Measurements from ENCODE around the gene MYO16.

The MYO16 gene

GRCh38 chr13:108948251-108948671 is 318.9 kb downstream of the MYO16 start:
- Mint-ChIP-seq H3K27ac (no peak overlapping the region), H3K36me3 (no peaks in the 10 kb centered on the region), H3K4me1 (no peaks in the 10 kb centered on the region), H3K9me3 (no peaks in the 10 kb centered on the region), H3K4me3 (no peak overlapping the region), H3K27me3 (no peaks in the 10 kb centered on the region)
- no peak for DNase-seq
- CTCF ChIA-PET: no interaction called here

- H3K36me3 Mint-ChIP-seq: no peaks in the 10 kb centered on the region
- H3K27ac Mint-ChIP-seq: no peak overlapping the region
- no peaks in the 10 kb centered on the region for H3K9me3 Mint-ChIP-seq
- H3K4me3 Mint-ChIP-seq: no peak overlapping the region
- peaks cover 8% of the 10 kb centered on the region for H3K27me3 Mint-ChIP-seq
- CTCF ChIA-PET: no interaction called here
- no peak for DNase-seq
- no peaks in the 10 kb centered on the region for H3K4me1 Mint-ChIP-seq
Measured at GRCh38 chr13:108950333-108951010, 321.1 kb downstream of the MYO16 start.

GRCh38 chr13:108955741-108956140 is 326.3 kb downstream of the MYO16 start:
- H3K4me3 Mint-ChIP-seq: no peak overlapping the region
- peaks cover 8% of the 10 kb centered on the region for H3K27me3 Mint-ChIP-seq
- H3K9me3 Mint-ChIP-seq: no peaks in the 10 kb centered on the region
- H3K4me1 Mint-ChIP-seq: no peaks in the 10 kb centered on the region
- no peak overlapping the region for H3K27ac Mint-ChIP-seq
- H3K36me3 Mint-ChIP-seq: no peaks in the 10 kb centered on the region
- no peak for DNase-seq
- CTCF ChIA-PET: no interaction called here

GRCh38 chr13:108957369-108958012 is 328.1 kb downstream of the MYO16 start:
- DNase-seq: no peak
- CTCF ChIA-PET: no interaction called here
- H3K27me3 Mint-ChIP-seq: peaks cover 8% of the 10 kb centered on the region
- no peaks in the 10 kb centered on the region for H3K36me3 Mint-ChIP-seq
- no peak overlapping the region for H3K4me3 Mint-ChIP-seq
- H3K27ac Mint-ChIP-seq: no peak overlapping the region
- no peaks in the 10 kb centered on the region for H3K4me1 Mint-ChIP-seq
- H3K9me3 Mint-ChIP-seq: no peaks in the 10 kb centered on the region

- Mint-ChIP-seq H3K9me3 (no peaks in the 10 kb centered on the region), H3K4me1 (no peaks in the 10 kb centered on the region), H3K36me3 (no peaks in the 10 kb centered on the region), H3K27ac (no peak overlapping the region), H3K27me3 (peaks cover 8% of the 10 kb centered on the region), H3K4me3 (no peak overlapping the region)
- DNase-seq: no peak
- CTCF ChIA-PET: no interaction called here
Measured at GRCh38 chr13:108958013-108958376, 328.6 kb downstream of the MYO16 start.

- H3K9me3 Mint-ChIP-seq: no peaks in the 10 kb centered on the region
- no peaks in the 10 kb centered on the region for H3K4me1 Mint-ChIP-seq
- no peaks in the 10 kb centered on the region for H3K36me3 Mint-ChIP-seq
- no peak overlapping the region for H3K27ac Mint-ChIP-seq
- H3K4me3 Mint-ChIP-seq: no peak overlapping the region
- H3K27me3 Mint-ChIP-seq: peaks cover 8% of the 10 kb centered on the region
- DNase-seq: no peak
- CTCF ChIA-PET: interaction anchor here (0.7 kb wide), 1 partner anchor 1148 kb away, joined by 3 read pairs; no protein-coding TSS in a partner anchor
Measured at GRCh38 chr13:108959234-108959633, 329.8 kb downstream of the MYO16 start.

GRCh38 chr13:108960006-108960405 is 330.6 kb downstream of the MYO16 start:
- Mint-ChIP-seq H3K4me3 (no peak overlapping the region), H3K36me3 (no peaks in the 10 kb centered on the region), H3K27me3 (peaks cover 4% of the 10 kb centered on the region), H3K4me1 (no peaks in the 10 kb centered on the region), H3K9me3 (no peaks in the 10 kb centered on the region), H3K27ac (no peak overlapping the region)
- no peak for DNase-seq
- CTCF ChIA-PET: interaction anchor here (0.7 to 2.5 kb wide), 2 partner anchors 45 to 1147 kb away, joined by 3 to 9 read pairs; no protein-coding TSS in a partner anchor

GRCh38 chr13:108961542-108962125 is 332.2 kb downstream of the MYO16 start:
- H3K36me3 Mint-ChIP-seq: no peaks in the 10 kb centered on the region
- no peaks in the 10 kb centered on the region for H3K4me1 Mint-ChIP-seq
- H3K9me3 Mint-ChIP-seq: no peaks in the 10 kb centered on the region
- H3K27me3 Mint-ChIP-seq: no peaks in the 10 kb centered on the region
- H3K27ac Mint-ChIP-seq: no peak overlapping the region
- H3K4me3 Mint-ChIP-seq: no peak overlapping the region
- no peak for DNase-seq
- CTCF ChIA-PET: interaction anchor here (0.6 to 2.5 kb wide), 5 partner anchors 25 to 1154 kb away, joined by 3 to 9 read pairs (median 4); no protein-coding TSS in a partner anchor

- Mint-ChIP-seq H3K27me3 (no peaks in the 10 kb centered on the region), H3K27ac (no peak overlapping the region), H3K36me3 (no peaks in the 10 kb centered on the region), H3K4me1 (no peaks in the 10 kb centered on the region), H3K9me3 (no peaks in the 10 kb centered on the region), H3K4me3 (no peak overlapping the region)
- no peak for DNase-seq
- CTCF ChIA-PET: interaction anchor here (1.3 to 1.4 kb wide), 2 partner anchors 47 to 828 kb away, joined by 3 to 5 read pairs; no protein-coding TSS in a partner anchor
Measured at GRCh38 chr13:108962654-108963053, 333.2 kb downstream of the MYO16 start.

GRCh38 chr13:108963276-108963810 is 333.9 kb downstream of the MYO16 start:
- H3K36me3 Mint-ChIP-seq: no peaks in the 10 kb centered on the region
- H3K27ac Mint-ChIP-seq: no peak overlapping the region
- no peak for DNase-seq
- H3K9me3 Mint-ChIP-seq: no peaks in the 10 kb centered on the region
- H3K4me3 Mint-ChIP-seq: no peak overlapping the region
- CTCF ChIA-PET: interaction anchor here (1.3 to 1.4 kb wide), 2 partner anchors 48 to 828 kb away, joined by 3 to 5 read pairs; no protein-coding TSS in a partner anchor
- H3K4me1 Mint-ChIP-seq: no peaks in the 10 kb centered on the region
- no peaks in the 10 kb centered on the region for H3K27me3 Mint-ChIP-seq

- no peaks in the 10 kb centered on the region for H3K4me1 Mint-ChIP-seq
- H3K4me3 Mint-ChIP-seq: no peak overlapping the region
- H3K36me3 Mint-ChIP-seq: no peaks in the 10 kb centered on the region
Measured at GRCh38 chr13:108963846-108964600, 334.6 kb downstream of the MYO16 start.

GRCh38 chr13:108964606-108965005 is 335.2 kb downstream of the MYO16 start:
- no peaks in the 10 kb centered on the region for H3K4me1 Mint-ChIP-seq
- CTCF ChIA-PET: no interaction called here

More at GRCh38 chr13:108963846-108964600, 334.6 kb downstream of the MYO16 start:
- no peaks in the 10 kb centered on the region for H3K9me3 Mint-ChIP-seq
- no peak overlapping the region for H3K27ac Mint-ChIP-seq
- DNase-seq: no peak
- CTCF ChIA-PET: interaction anchor here (1.3 to 1.4 kb wide), 2 partner anchors 48 to 827 kb away, joined by 3 to 5 read pairs; no protein-coding TSS in a partner anchor
- no peaks in the 10 kb centered on the region for H3K27me3 Mint-ChIP-seq

GRCh38 chr13:108967371-108967770 is 338.0 kb downstream of the MYO16 start:
- Mint-ChIP-seq H3K27me3 (no peaks in the 10 kb centered on the region), H3K4me1 (no peaks in the 10 kb centered on the region), H3K9me3 (no peaks in the 10 kb centered on the region), H3K36me3 (no peaks in the 10 kb centered on the region), H3K27ac (no peak overlapping the region), H3K4me3 (no peak overlapping the region)
- DNase-seq: no peak
- CTCF ChIA-PET: no interaction called here

More at GRCh38 chr13:108964606-108965005, 335.2 kb downstream of the MYO16 start:
- no peak overlapping the region for H3K4me3 Mint-ChIP-seq
- H3K27me3 Mint-ChIP-seq: no peaks in the 10 kb centered on the region
- no peak overlapping the region for H3K27ac Mint-ChIP-seq
- H3K36me3 Mint-ChIP-seq: no peaks in the 10 kb centered on the region
- DNase-seq: no peak
- H3K9me3 Mint-ChIP-seq: no peaks in the 10 kb centered on the region

- CTCF ChIA-PET: no interaction called here
- no peak overlapping the region for H3K27ac Mint-ChIP-seq
- no peak for DNase-seq
- no peaks in the 10 kb centered on the region for H3K27me3 Mint-ChIP-seq
- no peak overlapping the region for H3K4me3 Mint-ChIP-seq
- H3K9me3 Mint-ChIP-seq: no peaks in the 10 kb centered on the region
- no peaks in the 10 kb centered on the region for H3K36me3 Mint-ChIP-seq
- H3K4me1 Mint-ChIP-seq: no peaks in the 10 kb centered on the region
Measured at GRCh38 chr13:108968566-108968965, 339.2 kb downstream of the MYO16 start.

Data from activated naive CD4-positive, alpha-beta T cell treated with anti-CD3 and anti-CD28 coated beads, Interleukin-2, amount 10 ng/mL, durations not matched to agents 7 days and 5 days (primary cell).